Type B pancreatic cell (in vitro differentiated cells): ENCODE data around the gene RGS7BP. TPM values are rescaled to one million over a fixed set of nuclear protein-coding genes. Genes with fewer than 3 reads are reported as not detected.

ENCODE experiments used
- DNase-seq: peaks from one replicate; pipeline ENCODE4 v3.0.0; 2021; ENCODE audit warnings: mixed read lengths; ENCODE audit not compliant: unreplicated experiment; ENCODE audit errors: extremely low spot score
- H3K27ac Mint-ChIP-seq: 2 replicates; pipeline ENCODE4 v1.8.0; 2021; ENCODE audit warnings: mild to moderate bottlenecking, mixed read lengths
- H3K27me3 Mint-ChIP-seq: 2 replicates; pipeline ENCODE4 v1.8.0; 2021; ENCODE audit warnings: mixed read lengths
- H3K36me3 Mint-ChIP-seq: 2 replicates; pipeline ENCODE4 v1.8.0; 2021; ENCODE audit warnings: mixed read lengths
- H3K4me1 Mint-ChIP-seq: one replicate; pipeline ENCODE4 v1.8.0; 2021; ENCODE audit warnings: mixed read lengths; ENCODE audit not compliant: unreplicated experiment
- H3K4me3 Mint-ChIP-seq: 2 replicates; pipeline ENCODE4 v1.8.0; 2021; ENCODE audit warnings: mild to moderate bottlenecking, mixed read lengths
- H3K9me3 Mint-ChIP-seq: 2 replicates; pipeline ENCODE4 v1.8.0; 2021; ENCODE audit warnings: mixed read lengths
- total RNA-seq: library from RNA; stranded (reverse); gene quantifications from 2 replicates; pipeline ENCODE4 v1.2.1, GENCODE V29; 2021; ENCODE audit warnings: low replicate concordance
- TF ChIP-seq, protein P1 (sequence below): fragments of 200-600 bp; sonication (generic); conservative IDR thresholded peaks from 2 replicates; pipeline ENCODE4 v1.5.0; 2021; ENCODE audit warnings: antibody characterized with exemption, mild to moderate bottlenecking

RGS7BP gene
- total RNA-seq, 1 donor from 2014 or later: 2.0 TPM

DNA sequence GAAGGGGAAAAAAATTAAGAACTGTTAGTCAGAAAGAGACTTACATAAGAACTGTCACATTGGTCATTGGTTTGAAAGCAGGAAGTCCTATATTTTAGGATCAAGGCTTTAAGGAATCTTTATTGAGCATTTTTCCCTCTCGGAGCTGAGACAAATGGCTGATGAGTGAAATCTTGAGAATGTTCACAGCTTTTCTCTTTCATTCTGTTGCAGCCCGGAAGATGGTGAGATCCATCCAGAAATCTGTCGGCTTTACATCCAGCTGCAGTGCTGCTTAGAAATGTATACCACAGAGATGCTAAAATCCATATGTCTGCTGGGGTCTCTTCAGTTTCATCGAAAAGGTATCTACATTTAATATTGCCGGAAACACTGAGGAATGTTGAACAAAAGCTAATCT lies 69.7 kb downstream of the RGS7BP start:
- TF ChIP-seq, protein P1, sequence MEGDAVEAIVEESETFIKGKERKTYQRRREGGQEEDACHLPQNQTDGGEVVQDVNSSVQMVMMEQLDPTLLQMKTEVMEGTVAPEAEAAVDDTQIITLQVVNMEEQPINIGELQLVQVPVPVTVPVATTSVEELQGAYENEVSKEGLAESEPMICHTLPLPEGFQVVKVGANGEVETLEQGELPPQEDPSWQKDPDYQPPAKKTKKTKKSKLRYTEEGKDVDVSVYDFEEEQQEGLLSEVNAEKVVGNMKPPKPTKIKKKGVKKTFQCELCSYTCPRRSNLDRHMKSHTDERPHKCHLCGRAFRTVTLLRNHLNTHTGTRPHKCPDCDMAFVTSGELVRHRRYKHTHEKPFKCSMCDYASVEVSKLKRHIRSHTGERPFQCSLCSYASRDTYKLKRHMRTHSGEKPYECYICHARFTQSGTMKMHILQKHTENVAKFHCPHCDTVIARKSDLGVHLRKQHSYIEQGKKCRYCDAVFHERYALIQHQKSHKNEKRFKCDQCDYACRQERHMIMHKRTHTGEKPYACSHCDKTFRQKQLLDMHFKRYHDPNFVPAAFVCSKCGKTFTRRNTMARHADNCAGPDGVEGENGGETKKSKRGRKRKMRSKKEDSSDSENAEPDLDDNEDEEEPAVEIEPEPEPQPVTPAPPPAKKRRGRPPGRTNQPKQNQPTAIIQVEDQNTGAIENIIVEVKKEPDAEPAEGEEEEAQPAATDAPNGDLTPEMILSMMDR: no peak
- Mint-ChIP-seq H3K36me3 (no peaks in the 10 kb centered on the region), H3K4me1 (no peaks in the 10 kb centered on the region), H3K27me3 (no peaks in the 10 kb centered on the region), H3K9me3 (no peaks in the 10 kb centered on the region), H3K27ac (no peak overlapping the region), H3K4me3 (no peak overlapping the region)
- no peak for DNase-seq

DNA sequence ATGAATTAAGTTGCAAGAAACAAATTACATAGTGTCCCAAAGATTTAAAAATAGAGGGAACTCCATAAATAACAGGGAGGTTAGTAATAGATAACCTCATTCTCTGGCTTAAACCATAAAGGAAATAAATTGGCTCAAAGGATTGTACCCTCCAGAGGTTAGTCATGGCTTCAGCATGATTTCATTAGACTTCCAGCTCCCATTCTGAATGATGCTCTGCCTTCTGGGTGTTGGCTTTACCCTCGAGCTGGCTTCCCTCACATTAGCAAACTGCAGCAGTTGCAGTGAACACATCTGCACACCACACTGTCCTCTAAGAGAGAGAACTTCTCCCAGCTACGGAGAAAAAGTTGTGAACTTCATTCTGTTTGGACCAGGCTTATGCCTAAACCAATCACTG lies 70.4 kb downstream of the RGS7BP start:
- Mint-ChIP-seq H3K27me3 (no peaks in the 10 kb centered on the region), H3K36me3 (no peaks in the 10 kb centered on the region), H3K4me1 (no peaks in the 10 kb centered on the region), H3K27ac (no peak overlapping the region), H3K4me3 (no peak overlapping the region), H3K9me3 (no peaks in the 10 kb centered on the region)
- no peak for DNase-seq
- TF ChIP-seq, protein P1: no peak

DNA sequence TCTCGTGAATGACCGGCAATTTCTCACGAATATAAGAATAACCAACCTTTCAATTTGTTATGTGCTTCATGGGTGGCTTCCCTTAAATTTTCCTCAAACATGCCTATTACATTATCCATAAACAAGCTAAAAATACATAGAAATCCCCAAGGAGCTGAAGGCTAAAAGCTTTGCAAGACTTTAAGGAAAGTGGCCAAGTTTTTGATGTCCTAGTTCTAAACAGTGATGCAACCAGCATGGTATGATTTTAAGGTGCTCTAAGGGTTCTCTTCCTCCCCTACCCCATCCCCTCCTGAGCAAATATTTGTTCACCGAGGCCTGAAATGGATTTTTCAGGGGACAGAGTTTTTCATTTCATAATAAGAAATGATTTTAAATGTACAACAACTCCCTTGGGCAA lies 79.8 kb downstream of the RGS7BP start:
- Mint-ChIP-seq H3K4me3 (no peak overlapping the region), H3K27me3 (peaks cover 4% of the 10 kb centered on the region), H3K36me3 (no peaks in the 10 kb centered on the region), H3K4me1 (peaks cover 18% of the 10 kb centered on the region), H3K27ac (no peak overlapping the region), H3K9me3 (no peaks in the 10 kb centered on the region)
- TF ChIP-seq, protein P1: no peak
- DNase-seq: no peak

DNA sequence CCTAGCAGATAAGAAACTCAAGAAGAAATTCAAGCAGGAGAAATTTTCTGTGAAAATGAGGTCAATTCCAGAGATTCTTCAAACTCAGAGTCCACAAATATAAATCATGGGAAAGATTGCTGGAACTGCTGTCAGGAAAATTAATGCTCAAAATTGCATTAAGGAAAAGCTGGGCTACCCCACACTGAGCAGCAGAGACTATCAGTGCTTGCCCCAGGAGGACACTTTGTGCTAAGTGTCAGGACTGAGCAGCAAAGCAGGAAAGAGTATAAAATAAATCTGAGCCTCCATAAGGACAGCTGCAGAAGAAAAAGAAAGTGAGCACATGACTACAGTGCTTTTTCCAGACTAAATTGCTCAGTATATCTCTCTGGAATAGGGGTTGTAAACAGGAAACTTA lies 81.6 kb downstream of the RGS7BP start:
- no peaks in the 10 kb centered on the region for H3K36me3 Mint-ChIP-seq
- peaks cover 18% of the 10 kb centered on the region for H3K4me1 Mint-ChIP-seq
- TF ChIP-seq, protein P1: no peak
- DNase-seq: no peak
- H3K27me3 Mint-ChIP-seq: peaks cover under 1% of the 10 kb centered on the region
- H3K9me3 Mint-ChIP-seq: no peaks in the 10 kb centered on the region
- H3K27ac Mint-ChIP-seq: no peak overlapping the region
- H3K4me3 Mint-ChIP-seq: no peak overlapping the region

DNA sequence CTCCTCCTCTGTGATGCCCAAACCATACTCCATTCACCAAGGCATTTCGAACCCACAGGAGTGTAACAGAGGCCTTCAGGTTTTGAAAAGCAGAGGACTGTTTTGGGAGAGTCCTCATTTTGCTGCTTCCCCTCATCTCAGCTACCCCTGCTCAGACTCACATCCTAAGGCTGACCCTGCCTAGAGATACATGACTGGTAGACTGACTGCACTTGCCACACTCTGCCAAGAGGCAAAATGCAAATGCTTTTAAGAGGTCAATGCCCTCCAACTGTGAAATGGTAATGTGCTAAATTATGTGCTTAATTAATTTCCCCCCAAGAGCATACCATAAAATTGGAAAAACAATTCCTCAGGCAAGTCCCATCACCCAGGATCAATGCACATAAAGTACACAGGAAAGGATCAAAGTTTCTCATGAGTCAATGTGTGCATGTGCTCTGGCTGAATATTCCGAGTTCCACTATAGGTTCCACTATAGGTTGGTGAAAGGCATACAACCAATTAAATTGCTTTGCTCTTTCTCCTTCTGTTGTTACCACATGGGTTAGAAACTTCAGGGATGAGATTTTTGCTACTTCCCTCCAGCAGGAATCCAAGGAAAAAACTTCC lies 87.0 kb downstream of the RGS7BP start:
- Mint-ChIP-seq H3K27me3 (no peaks in the 10 kb centered on the region), H3K4me3 (no peak overlapping the region), H3K27ac (no peak overlapping the region), H3K9me3 (no peaks in the 10 kb centered on the region), H3K36me3 (no peaks in the 10 kb centered on the region), H3K4me1 (no peaks in the 10 kb centered on the region)
- DNase-seq: no peak
- TF ChIP-seq, protein P1: no peak

DNA sequence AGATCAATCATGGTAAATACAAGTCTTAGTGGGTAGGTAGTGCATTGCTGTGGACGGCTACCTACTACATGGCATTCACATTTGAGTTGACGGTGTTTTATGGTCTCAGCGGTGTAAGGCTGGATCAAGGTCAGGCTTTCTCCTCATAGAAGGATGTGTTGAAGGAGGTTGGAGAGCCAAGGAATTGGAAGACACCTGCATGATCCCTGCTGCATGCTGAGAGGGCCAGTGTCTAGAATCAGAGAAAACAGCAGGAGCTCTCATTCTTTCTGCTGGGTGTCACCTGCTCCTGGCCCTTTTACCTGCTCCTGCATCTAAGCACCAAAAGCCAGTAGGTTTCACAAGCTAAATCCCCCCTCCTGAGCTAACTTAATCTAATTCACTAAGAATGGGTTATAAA lies 88.2 kb downstream of the RGS7BP start:
- DNase-seq: no peak
- no peaks in the 10 kb centered on the region for H3K27me3 Mint-ChIP-seq
- no peaks in the 10 kb centered on the region for H3K4me1 Mint-ChIP-seq
- H3K4me3 Mint-ChIP-seq: no peak overlapping the region
- no peaks in the 10 kb centered on the region for H3K36me3 Mint-ChIP-seq
- no peak overlapping the region for H3K27ac Mint-ChIP-seq
- H3K9me3 Mint-ChIP-seq: no peaks in the 10 kb centered on the region
- TF ChIP-seq, protein P1: no peak
